HEK293 (cell line): ENCODE data around the gene LAMA2.

Source experiments
- CTCF ChIA-PET: fragments of 350-600 bp; formaldehyde crosslinking; extraction: SDS; loops from one replicate; lab custom pipeline; 2021; ENCODE audit warnings: antibody characterized with exemption; lab: Yijun Ruan, JAX
- POLR2A ChIA-PET: fragments of 300-600 bp; formaldehyde crosslinking; extraction: SDS; loops from one replicate; lab custom pipeline; 2020; ENCODE audit warnings: antibody characterized with exemption, inconsistent platforms; lab: Yijun Ruan, JAX
- H3K27ac ChIP-seq: fragments of 200-500 bp; sonication (Bioruptor generic); 2 replicates; pipeline ENCODE4 v1.5.1; 2014; ENCODE audit warnings: low read depth, low read length, control low read depth, inconsistent platforms; ENCODE audit errors: extremely low read depth
- H3K36me3 ChIP-seq, 2 experiments: fragments of 200-500 bp in 1 of 2; sonication (Bioruptor generic) in 1 of 2; 1 replicate in 1 of 2; 2 replicates in 1 of 2; pipeline ENCODE4 v1.5.1; 2014 to 2017; ENCODE audit warnings: inconsistent platforms in 2 of 2, low read length in 2 of 2; ENCODE audit not compliant: control insufficient read depth in 2 of 2, insufficient read depth in 1 of 2
- H3K4me1 ChIP-seq: fragments of 200-500 bp; sonication (Bioruptor generic); 2 replicates; pipeline ENCODE4 v1.5.1; 2014; ENCODE audit warnings: mild to moderate bottlenecking, low read length, inconsistent platforms; ENCODE audit not compliant: control insufficient read depth, insufficient read depth
- H3K4me3 ChIP-seq: 2 replicates; pipeline ENCODE4 v1.5.1; 2011; ENCODE audit warnings: low read depth, mild to moderate bottlenecking, control low read depth, low read length, moderate library complexity
- H3K9me3 ChIP-seq: fragments of 200-500 bp; sonication (Bioruptor generic); 2 replicates; pipeline ENCODE4 v1.5.1; 2014; ENCODE audit warnings: low read depth, low read length, inconsistent platforms; ENCODE audit not compliant: control insufficient read depth, insufficient read depth
- FEZF1 ChIP-seq: fragments of 450-650 bp; formaldehyde crosslinking; IDR thresholded peaks from 2 replicates; pipeline ENCODE4 v1.5.1; 2016; ENCODE audit warnings: missing biosample characterization, missing genetic modification characterization
- KLF7 ChIP-seq: fragments of 450-650 bp; formaldehyde crosslinking; IDR thresholded peaks from 2 replicates; pipeline ENCODE4 v1.5.1; 2016; ENCODE audit warnings: missing biosample characterization, missing genetic modification characterization, borderline replicate concordance
- OVOL3 ChIP-seq: fragments of 450-650 bp; formaldehyde crosslinking; IDR thresholded peaks from 2 replicates; pipeline ENCODE4 v1.5.1; 2016; ENCODE audit warnings: missing biosample characterization, missing genetic modification characterization
- RBAK ChIP-seq: fragments of 450-650 bp; formaldehyde crosslinking; IDR thresholded peaks from 2 replicates; pipeline ENCODE4 v1.5.1; 2016; ENCODE audit warnings: missing biosample characterization, missing genetic modification characterization
- SALL2 ChIP-seq: fragments of 450-650 bp; formaldehyde crosslinking; IDR thresholded peaks from 2 replicates; pipeline ENCODE4 v1.5.0; 2017; ENCODE audit warnings: missing biosample characterization, mild to moderate bottlenecking, missing genetic modification characterization, borderline replicate concordance
- TSHZ1 ChIP-seq: fragments of 450-650 bp; formaldehyde crosslinking; IDR thresholded peaks from 2 replicates; pipeline ENCODE4 v1.5.1; 2016; ENCODE audit warnings: missing biosample characterization, missing genetic modification characterization, borderline replicate concordance
- ZNF138 ChIP-seq: fragments of 450-650 bp; formaldehyde crosslinking; IDR thresholded peaks from 2 replicates; pipeline ENCODE4 v1.5.1; 2016; ENCODE audit warnings: missing biosample characterization, missing genetic modification characterization, borderline replicate concordance
- ZNF362 ChIP-seq: fragments of 450-650 bp; formaldehyde crosslinking; IDR thresholded peaks from 2 replicates; pipeline ENCODE4 v1.5.1; 2016; ENCODE audit warnings: missing biosample characterization, missing genetic modification characterization
- ZNF37A ChIP-seq: fragments of 450-650 bp; IDR thresholded peaks from 2 replicates; pipeline ENCODE4 v1.5.1; 2018; ENCODE audit warnings: missing biosample characterization, missing genetic modification characterization
- ZNF391 ChIP-seq: fragments of 450-650 bp; formaldehyde crosslinking; IDR thresholded peaks from 2 replicates; pipeline ENCODE4 v1.5.1; 2016; ENCODE audit warnings: low read depth, missing biosample characterization, missing genetic modification characterization, borderline replicate concordance
- ZNF404 ChIP-seq: fragments of 450-650 bp; formaldehyde crosslinking; IDR thresholded peaks from 2 replicates; pipeline ENCODE4 v1.5.1; 2017; ENCODE audit warnings: missing biosample characterization, missing genetic modification characterization
- ZNF585B ChIP-seq: fragments of 450-650 bp; formaldehyde crosslinking; IDR thresholded peaks from 2 replicates; pipeline ENCODE4 v1.5.1; 2016; ENCODE audit warnings: missing biosample characterization, missing genetic modification characterization
- ZNF596 ChIP-seq: fragments of 450-650 bp; IDR thresholded peaks from 2 replicates; pipeline ENCODE4 v1.5.0; 2018; ENCODE audit warnings: missing biosample characterization, mild to moderate bottlenecking, missing genetic modification characterization, moderate library complexity
- ZNF768 ChIP-seq: fragments of 450-650 bp; formaldehyde crosslinking; IDR thresholded peaks from 2 replicates; pipeline ENCODE4 v1.5.1; 2018; ENCODE audit warnings: missing biosample characterization, mild to moderate bottlenecking, missing genetic modification characterization
- ZNF792 ChIP-seq: fragments of 450-650 bp; formaldehyde crosslinking; IDR thresholded peaks from 2 replicates; pipeline ENCODE4 v1.5.1; 2016; ENCODE audit warnings: missing biosample characterization, missing genetic modification characterization
- TF ChIP-seq, protein P1 (sequence below): fragments of 450-650 bp; formaldehyde crosslinking; IDR thresholded peaks from 2 replicates; pipeline ENCODE4 v1.5.1; 2016; ENCODE audit warnings: missing biosample characterization, missing genetic modification characterization
- TF ChIP-seq, protein P2 (sequence below): fragments of 450-650 bp; formaldehyde crosslinking; IDR thresholded peaks from 2 replicates; pipeline ENCODE4 v1.5.1; 2016; ENCODE audit warnings: missing biosample characterization, missing genetic modification characterization, low read depth

Gene LAMA2

DNA sequence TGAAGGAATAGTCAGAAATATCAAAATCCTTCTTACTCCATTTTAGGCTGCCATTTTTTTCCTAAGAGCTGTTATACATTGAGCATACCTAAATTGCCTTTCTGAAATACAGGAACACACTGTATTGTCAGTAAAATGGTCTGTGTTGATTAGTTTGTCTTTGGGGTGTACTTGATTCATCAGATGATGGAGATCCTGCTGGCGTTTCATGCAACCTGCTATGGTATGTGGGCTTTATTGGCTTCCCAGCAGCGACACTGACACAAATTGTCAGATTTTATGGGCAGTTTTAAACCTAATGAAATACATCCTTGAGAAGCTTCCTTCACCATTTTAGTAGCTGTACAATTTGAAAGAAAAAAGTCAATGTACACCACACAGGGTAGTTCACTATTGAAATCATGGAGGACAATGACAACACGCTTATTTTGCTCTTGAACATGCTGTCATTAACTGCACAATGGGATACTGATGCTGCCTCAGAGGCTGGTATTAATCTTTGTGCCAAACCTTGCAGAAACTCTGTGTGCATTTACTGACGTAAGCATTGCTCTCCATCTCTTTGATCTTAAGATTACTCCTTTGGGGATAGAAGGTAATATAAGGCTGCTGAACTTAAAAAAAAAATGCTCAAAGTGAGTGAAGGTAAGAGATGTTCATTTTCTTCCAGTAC is 124.9 kb downstream of the LAMA2 start:
- Histone ChIP-seq H3K4me3 (no peak overlapping the region), H3K36me3 (no peaks in the 10 kb centered on the region), H3K4me1 (0 out of 2 replicates have a peak, but pooled peaks cover 2% of the 10 kb centered on the region), H3K9me3 (no peaks in the 10 kb centered on the region), H3K27ac (no peak overlapping the region)
- CTCF ChIA-PET = interaction anchor here (0.9 to 1.4 kb wide), 2 partner anchors 18 to 187 kb away, joined by 3 read pairs; no protein-coding TSS in a partner anchor
- TF ChIP-seq TSHZ1 (tag by site-specific recombination) (no peak), ZNF768 (tag by site-specific recombination) (no peak), ZNF37A (tag by site-specific recombination) (no peak), OVOL3 (tag by site-specific recombination) (no peak), SALL2 (tag by site-specific recombination) (no peak), ZNF362 (tag by site-specific recombination) (no peak), RBAK (tag by site-specific recombination) (no peak), KLF7 (tag by site-specific recombination) (no peak), ZNF391 (tag by site-specific recombination) (no peak), ZNF596 (no peak), ZNF404 (tag by site-specific recombination) (no peak), FEZF1 (tag by site-specific recombination) (no peak), ZNF792 (no peak)
- TF ChIP-seq, protein P1, sequence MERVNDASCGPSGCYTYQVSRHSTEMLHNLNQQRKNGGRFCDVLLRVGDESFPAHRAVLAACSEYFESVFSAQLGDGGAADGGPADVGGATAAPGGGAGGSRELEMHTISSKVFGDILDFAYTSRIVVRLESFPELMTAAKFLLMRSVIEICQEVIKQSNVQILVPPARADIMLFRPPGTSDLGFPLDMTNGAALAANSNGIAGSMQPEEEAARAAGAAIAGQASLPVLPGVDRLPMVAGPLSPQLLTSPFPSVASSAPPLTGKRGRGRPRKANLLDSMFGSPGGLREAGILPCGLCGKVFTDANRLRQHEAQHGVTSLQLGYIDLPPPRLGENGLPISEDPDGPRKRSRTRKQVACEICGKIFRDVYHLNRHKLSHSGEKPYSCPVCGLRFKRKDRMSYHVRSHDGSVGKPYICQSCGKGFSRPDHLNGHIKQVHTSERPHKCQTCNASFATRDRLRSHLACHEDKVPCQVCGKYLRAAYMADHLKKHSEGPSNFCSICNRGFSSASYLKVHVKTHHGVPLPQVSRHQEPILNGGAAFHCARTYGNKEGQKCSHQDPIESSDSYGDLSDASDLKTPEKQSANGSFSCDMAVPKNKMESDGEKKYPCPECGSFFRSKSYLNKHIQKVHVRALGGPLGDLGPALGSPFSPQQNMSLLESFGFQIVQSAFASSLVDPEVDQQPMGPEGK = no peak
- TF ChIP-seq, protein P2, sequence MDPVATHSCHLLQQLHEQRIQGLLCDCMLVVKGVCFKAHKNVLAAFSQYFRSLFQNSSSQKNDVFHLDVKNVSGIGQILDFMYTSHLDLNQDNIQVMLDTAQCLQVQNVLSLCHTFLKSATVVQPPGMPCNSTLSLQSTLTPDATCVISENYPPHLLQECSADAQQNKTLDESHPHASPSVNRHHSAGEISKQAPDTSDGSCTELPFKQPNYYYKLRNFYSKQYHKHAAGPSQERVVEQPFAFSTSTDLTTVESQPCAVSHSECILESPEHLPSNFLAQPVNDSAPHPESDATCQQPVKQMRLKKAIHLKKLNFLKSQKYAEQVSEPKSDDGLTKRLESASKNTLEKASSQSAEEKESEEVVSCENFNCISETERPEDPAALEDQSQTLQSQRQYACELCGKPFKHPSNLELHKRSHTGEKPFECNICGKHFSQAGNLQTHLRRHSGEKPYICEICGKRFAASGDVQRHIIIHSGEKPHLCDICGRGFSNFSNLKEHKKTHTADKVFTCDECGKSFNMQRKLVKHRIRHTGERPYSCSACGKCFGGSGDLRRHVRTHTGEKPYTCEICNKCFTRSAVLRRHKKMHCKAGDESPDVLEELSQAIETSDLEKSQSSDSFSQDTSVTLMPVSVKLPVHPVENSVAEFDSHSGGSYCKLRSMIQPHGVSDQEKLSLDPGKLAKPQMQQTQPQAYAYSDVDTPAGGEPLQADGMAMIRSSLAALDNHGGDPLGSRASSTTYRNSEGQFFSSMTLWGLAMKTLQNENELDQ (tag by site-specific recombination) = no peak
- TF ChIP-seq, all 188 proteins: peak for 0
- POLR2A ChIA-PET = no interaction called here

DNA sequence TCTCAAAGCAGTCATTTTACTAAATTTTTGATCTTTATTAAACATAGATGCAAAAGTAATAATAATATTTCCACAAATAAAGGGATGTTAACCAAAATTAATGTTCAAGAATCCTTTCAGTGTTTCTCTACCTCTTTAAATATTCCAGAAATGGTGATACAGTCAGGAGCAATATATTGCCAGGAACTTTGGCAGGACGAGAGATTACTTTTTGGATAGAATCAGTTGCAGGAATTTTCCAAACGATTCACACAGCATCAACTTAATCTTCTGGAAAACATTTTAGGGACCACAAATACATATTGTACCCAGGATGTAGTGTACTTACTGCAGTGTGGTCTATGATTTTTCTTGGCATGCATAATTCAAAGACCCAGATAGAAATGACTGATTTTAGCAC is 125.7 kb downstream of the LAMA2 start:
- TF ChIP-seq ZNF138 (tag by site-specific recombination) = no peak
- TF ChIP-seq SALL2 (tag by site-specific recombination) = no peak
- TF ChIP-seq ZNF585B (tag by site-specific recombination) = no peak
- Histone ChIP-seq H3K4me1 (0 out of 2 replicates have a peak, but pooled peaks cover 2% of the 10 kb centered on the region), H3K9me3 (no peaks in the 10 kb centered on the region), H3K27ac (no peak overlapping the region), H3K36me3 (no peaks in the 10 kb centered on the region), H3K4me3 (no peak overlapping the region)
- ChIA-PET POLR2A (no interaction called here), CTCF (interaction anchor here (0.6 to 1.4 kb wide), 2 partner anchors 186 to 274 kb away, joined by 3 read pairs; no protein-coding TSS in a partner anchor)
